Activated CD4-positive, alpha-beta T cell treated with anti-CD3 and anti-CD28 coated beads, Interleukin-2, amount 10 ng/mL, durations not matched to agents 7 days and 5 days (primary cell): ENCODE measurements around the gene SSBP4. TPM values are rescaled to one million over a fixed set of nuclear protein-coding genes. Genes with fewer than 3 reads are reported as not detected.

Experiments used
- CTCF ChIA-PET: fragments of 350-600 bp; sonication (Branson Sonifier 250); formaldehyde crosslinking; loops from one replicate; lab custom pipeline; 2021; ENCODE audit warnings: antibody characterized with exemption; lab: Charles Lee
- POLR2A ChIA-PET: fragments of 350-600 bp; sonication (Branson Sonifier 250); formaldehyde crosslinking; loops from one replicate; lab custom pipeline; 2021; ENCODE audit warnings: antibody characterized with exemption; lab: Charles Lee
- DNase-seq: peaks from one replicate; pipeline ENCODE4 v3.0.0-alpha.2; 2020
- H3K27ac Mint-ChIP-seq: one replicate; pipeline ENCODE4 v1.8.0; 2021; ENCODE audit warnings: mild to moderate bottlenecking, moderate library complexity, mixed read lengths
- H3K27me3 Mint-ChIP-seq: one replicate; pipeline ENCODE4 v1.8.0; 2021; ENCODE audit warnings: mixed read lengths
- H3K36me3 Mint-ChIP-seq: one replicate; pipeline ENCODE4 v1.8.0; 2021; ENCODE audit warnings: low read depth, mixed read lengths
- H3K4me1 Mint-ChIP-seq: one replicate; pipeline ENCODE4 v1.8.0; 2021; ENCODE audit warnings: mixed read lengths
- H3K4me3 Mint-ChIP-seq: one replicate; pipeline ENCODE4 v1.8.0; 2021; ENCODE audit warnings: mild to moderate bottlenecking, moderate library complexity, mixed read lengths
- H3K9me3 Mint-ChIP-seq: one replicate; pipeline ENCODE4 v1.8.0; 2021; ENCODE audit warnings: mixed read lengths
- total RNA-seq, 2 experiments: library from RNA; stranded (reverse); gene quantifications; one replicate each; pipeline ENCODE4 v1.2.3, GENCODE V29; 2021

SSBP4 gene
- total RNA-seq, 2 experiments from 2014 or later: 112 to 123 TPM

DNA sequence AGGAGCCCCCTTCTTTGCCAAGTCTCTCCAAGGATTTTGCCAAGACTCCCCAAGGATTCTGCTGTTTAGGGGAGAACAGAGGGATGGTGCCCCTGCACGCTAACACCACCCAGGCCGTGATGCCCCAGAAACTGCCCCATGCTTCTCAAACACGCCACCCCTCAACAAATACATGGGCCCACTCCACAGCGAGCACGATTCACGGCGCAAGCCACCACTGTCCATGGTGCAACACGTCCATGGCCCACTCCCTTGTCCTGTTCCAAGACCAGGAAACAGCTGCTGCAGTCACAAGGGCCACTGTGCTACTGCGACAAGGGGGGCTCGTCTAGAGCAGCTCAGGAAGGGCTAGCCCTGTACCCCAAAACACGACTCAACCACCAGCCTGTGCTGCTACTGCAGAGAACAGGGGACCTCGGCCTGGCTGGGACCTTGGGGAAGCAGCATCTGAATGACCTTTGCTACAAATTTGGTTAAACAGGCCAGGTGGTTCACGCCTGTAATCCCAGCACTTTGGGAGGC, 55.2 kb downstream of the SSBP4 start:
- Mint-ChIP-seq H3K4me3 (no peak overlapping the region), H3K27me3 (no peaks in the 10 kb centered on the region), H3K9me3 (no peaks in the 10 kb centered on the region), H3K27ac (peak overlapping the region; percentile 9), H3K36me3 (peaks cover 3% of the 10 kb centered on the region), H3K4me1 (peaks cover 47% of the 10 kb centered on the region)
- POLR2A ChIA-PET: no interaction called here
- CTCF ChIA-PET: interaction anchor here (0.6 to 1.6 kb wide), 5 partner anchors 11 to 229 kb away, joined by 3 to 5 read pairs (median 4); no protein-coding TSS in a partner anchor
- no peak for DNase-seq

DNA sequence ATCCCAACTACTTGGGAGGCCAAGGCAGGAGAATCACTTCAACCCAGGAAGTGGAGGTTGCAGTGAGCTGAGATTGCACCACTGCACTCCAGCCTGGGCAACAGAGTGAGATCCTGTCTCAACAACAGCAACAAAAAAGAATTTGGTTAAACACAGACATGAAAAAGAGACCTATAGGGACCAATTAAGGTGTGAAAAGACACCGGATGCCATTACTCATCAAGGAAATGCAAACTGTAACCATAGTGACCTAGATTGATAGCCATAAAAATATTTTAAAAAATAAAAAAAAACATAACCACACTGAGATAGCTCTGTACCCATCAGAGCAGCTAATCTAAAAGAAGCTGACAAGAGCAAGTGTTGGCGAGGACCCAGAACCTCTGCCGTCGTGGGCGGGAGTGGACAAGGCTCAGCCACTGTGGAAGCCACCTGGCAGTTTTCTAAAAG, 55.8 kb downstream of the SSBP4 start:
- Mint-ChIP-seq H3K4me3 (no peak overlapping the region), H3K9me3 (no peaks in the 10 kb centered on the region), H3K27ac (peak overlapping the region; percentile 82), H3K36me3 (peaks cover 3% of the 10 kb centered on the region), H3K4me1 (peaks cover 51% of the 10 kb centered on the region), H3K27me3 (no peaks in the 10 kb centered on the region)
- POLR2A ChIA-PET: no interaction called here
- DNase-seq: no peak
- CTCF ChIA-PET: interaction anchor here (1.3 to 1.6 kb wide), 2 partner anchors 10 to 24 kb away, joined by 3 to 4 read pairs; no protein-coding TSS in a partner anchor

DNA sequence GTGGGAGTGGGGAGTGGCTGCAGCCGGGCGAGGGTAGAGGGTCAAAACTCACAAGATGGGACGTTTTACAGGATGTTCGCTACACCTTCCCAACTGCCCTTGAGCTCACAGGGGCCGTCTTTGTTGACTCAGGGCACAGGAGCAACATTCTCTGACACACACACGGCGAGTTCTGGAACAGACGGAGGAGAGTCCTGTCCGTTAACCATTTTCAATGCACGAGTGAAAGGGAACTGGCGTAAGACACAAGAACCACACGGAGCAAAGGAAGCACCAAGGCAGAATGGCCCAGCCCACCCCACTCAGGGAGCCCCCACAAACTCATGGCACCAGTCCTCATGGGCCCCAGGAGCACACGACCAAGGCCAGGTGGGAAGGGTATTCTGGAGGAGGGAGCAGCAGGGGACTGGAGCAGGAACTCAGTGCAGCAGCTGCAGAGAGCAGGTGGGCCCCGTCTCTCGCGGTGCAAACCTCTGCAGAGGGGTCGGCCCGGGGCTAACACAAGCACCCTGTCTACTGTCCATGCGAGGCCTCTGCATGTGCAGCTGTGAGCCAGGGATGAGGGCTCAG, 56.6 kb downstream of the SSBP4 start:
- no peaks in the 10 kb centered on the region for H3K27me3 Mint-ChIP-seq
- H3K9me3 Mint-ChIP-seq: no peaks in the 10 kb centered on the region
- H3K4me1 Mint-ChIP-seq: peaks cover 56% of the 10 kb centered on the region
- CTCF ChIA-PET: interaction anchor here (0.5 to 1.6 kb wide), 4 partner anchors 9 to 439 kb away, joined by 3 to 5 read pairs (median 3); no protein-coding TSS in a partner anchor
- DNase-seq: no peak
- POLR2A ChIA-PET: no interaction called here
- no peak overlapping the region for H3K4me3 Mint-ChIP-seq
- H3K36me3 Mint-ChIP-seq: peaks cover 3% of the 10 kb centered on the region
- H3K27ac Mint-ChIP-seq: peak overlapping the region; percentile 82

DNA sequence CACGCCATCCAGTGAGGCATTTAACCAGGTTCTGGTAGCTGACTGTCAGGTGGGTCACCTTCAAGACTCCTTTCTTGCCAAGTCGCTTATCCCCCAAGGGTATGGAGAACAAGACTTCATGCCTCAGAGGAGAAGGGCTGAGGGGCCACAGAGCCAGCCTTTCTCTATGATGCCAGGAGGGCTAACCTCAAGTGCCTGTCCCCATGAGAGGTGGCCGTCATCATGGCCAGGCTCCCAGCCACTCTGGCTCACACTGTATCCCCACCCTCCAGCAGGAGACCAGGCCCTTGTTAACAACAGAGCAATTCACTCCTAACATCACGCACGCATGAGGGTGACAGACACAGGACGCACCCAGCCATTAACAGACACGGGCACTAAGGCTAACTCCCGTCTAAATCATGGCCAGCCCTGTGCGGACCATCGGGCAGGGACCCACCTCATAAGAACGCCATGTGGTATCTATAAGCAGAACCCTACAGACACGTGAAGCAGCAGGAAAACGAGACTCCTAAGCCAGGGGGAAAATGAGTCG, 57.4 kb downstream of the SSBP4 start:
- Mint-ChIP-seq H3K36me3 (peaks cover 3% of the 10 kb centered on the region), H3K9me3 (no peaks in the 10 kb centered on the region), H3K27ac (no peak overlapping the region), H3K4me3 (no peak overlapping the region), H3K4me1 (peaks cover 63% of the 10 kb centered on the region), H3K27me3 (no peaks in the 10 kb centered on the region)
- ChIA-PET CTCF (interaction anchor here (0.5 to 1.6 kb wide), 3 partner anchors 16 to 410 kb away, joined by 3 to 5 read pairs (median 3); no protein-coding TSS in a partner anchor), POLR2A (no interaction called here)
- DNase-seq: no peak

DNA sequence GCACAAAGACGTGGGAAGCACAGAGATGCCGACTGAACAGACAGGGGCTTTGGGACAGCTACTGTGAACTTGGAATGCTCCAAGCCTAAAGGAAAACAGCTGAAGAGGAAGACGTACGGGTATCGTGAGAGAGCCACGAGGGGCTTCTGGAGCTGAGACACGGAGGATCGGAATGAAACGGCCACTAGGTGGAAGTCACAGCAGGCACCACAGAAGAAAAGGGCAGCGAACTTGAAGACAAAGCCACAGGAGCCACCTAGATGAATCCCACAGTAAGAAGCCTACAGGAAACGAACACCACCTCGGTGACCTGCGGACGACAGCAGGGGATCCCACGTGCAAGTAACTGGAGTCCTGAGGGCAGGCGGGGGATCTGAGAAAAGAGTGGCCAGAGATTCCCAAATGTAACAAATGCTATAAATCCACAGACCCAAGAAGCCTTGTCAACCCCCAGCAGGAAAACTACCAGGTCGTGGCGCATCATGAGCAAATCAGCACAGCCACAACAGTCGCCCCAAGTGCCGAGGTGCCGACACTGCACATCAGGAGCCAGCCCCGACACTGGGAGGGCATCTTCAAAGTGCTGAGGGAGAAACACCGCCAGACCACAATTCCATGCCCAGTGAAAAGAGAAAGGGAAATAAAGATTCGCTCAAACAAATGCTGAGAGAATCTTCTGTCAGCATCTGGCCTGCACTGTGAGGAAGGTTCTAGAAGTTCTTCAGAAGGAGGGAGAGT, 58.0 kb downstream of the SSBP4 start:
- DNase-seq: no peak
- Mint-ChIP-seq H3K27ac (peak overlapping the region; percentile 48), H3K36me3 (peaks cover 3% of the 10 kb centered on the region), H3K4me3 (no peak overlapping the region), H3K4me1 (peaks cover 65% of the 10 kb centered on the region), H3K27me3 (no peaks in the 10 kb centered on the region), H3K9me3 (no peaks in the 10 kb centered on the region)
- ChIA-PET POLR2A (no interaction called here), CTCF (interaction anchor here (1.1 to 1.6 kb wide), 3 partner anchors 16 to 117 kb away, joined by 3 to 5 read pairs (median 3); no protein-coding TSS in a partner anchor)

DNA sequence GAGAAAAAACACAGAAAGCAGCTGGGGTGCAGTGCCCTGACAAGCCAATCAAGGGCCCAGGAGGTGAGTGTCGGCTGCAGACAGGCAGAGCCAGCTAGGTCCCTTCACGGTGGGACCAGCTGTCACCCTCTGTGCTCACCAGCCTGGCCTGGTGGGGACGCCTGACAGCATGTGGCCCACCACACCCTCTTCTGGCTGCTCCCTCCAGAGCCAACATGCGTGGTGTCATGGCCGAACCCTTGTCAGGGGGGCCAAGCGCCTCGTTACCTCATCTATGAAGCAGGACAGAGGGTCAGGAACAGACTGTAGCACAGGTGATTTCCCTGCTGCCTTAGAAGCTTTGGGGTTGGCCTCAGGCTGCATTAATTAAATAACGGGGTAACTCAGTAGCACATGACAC, 58.8 kb downstream of the SSBP4 start:
- H3K27ac Mint-ChIP-seq: peak overlapping the region; percentile 76
- H3K36me3 Mint-ChIP-seq: peaks cover 4% of the 10 kb centered on the region
- ChIA-PET POLR2A (no interaction called here), CTCF (interaction anchor here (1.1 to 1.5 kb wide), 5 partner anchors 9 to 116 kb away, joined by 3 to 4 read pairs (median 3); no protein-coding TSS in a partner anchor)
- H3K4me3 Mint-ChIP-seq: no peak overlapping the region
- DNase-seq: no peak
- no peaks in the 10 kb centered on the region for H3K27me3 Mint-ChIP-seq
- no peaks in the 10 kb centered on the region for H3K9me3 Mint-ChIP-seq
- peaks cover 67% of the 10 kb centered on the region for H3K4me1 Mint-ChIP-seq

DNA sequence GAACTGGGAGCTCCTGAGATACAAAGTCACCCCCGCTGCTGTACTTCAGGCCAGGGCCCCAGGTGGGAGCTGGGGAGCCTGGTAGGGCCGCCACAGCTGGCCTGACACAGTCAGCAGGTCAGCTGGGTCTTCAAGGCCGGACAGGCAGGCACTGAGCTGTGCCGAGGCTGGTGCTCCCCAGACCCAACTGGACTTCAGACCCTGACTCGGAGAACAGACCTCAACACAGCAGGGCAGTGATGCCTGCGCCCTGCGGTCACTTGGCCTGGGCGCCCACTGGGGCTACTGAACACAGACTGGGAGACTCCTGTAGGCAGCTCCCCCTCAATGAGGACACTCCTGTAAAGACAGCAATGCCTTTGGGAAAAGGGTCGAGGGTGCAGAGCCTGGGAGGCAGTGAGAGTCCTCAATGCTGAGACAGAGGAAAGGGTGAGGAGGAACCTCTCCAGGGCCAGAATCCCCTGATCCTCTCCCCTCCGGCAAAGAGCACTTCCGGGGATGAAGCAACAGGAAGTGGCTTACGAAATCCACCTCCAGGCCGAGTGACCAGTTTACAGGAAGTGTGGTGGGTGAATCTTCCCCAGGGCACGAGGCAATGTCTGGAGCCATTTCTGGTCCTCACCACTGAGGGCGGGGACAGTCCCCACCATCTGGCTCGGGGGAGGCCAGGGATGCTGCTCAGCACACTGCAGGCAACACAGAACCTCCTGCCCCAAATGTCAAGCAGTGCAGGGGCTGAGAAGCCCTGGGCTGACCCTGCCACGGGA, 59.5 kb downstream of the SSBP4 start:
- ChIA-PET POLR2A (no interaction called here), CTCF (interaction anchor here (1.1 to 1.5 kb wide), 4 partner anchors 10 to 111 kb away, joined by 3 to 4 read pairs (median 3); no protein-coding TSS in a partner anchor)
- Mint-ChIP-seq H3K4me1 (peaks cover 71% of the 10 kb centered on the region), H3K9me3 (no peaks in the 10 kb centered on the region), H3K27me3 (no peaks in the 10 kb centered on the region), H3K4me3 (no peak overlapping the region), H3K36me3 (peaks cover 5% of the 10 kb centered on the region), H3K27ac (peak overlapping the region; percentile 76)
- peak; percentile 49 for DNase-seq

DNA sequence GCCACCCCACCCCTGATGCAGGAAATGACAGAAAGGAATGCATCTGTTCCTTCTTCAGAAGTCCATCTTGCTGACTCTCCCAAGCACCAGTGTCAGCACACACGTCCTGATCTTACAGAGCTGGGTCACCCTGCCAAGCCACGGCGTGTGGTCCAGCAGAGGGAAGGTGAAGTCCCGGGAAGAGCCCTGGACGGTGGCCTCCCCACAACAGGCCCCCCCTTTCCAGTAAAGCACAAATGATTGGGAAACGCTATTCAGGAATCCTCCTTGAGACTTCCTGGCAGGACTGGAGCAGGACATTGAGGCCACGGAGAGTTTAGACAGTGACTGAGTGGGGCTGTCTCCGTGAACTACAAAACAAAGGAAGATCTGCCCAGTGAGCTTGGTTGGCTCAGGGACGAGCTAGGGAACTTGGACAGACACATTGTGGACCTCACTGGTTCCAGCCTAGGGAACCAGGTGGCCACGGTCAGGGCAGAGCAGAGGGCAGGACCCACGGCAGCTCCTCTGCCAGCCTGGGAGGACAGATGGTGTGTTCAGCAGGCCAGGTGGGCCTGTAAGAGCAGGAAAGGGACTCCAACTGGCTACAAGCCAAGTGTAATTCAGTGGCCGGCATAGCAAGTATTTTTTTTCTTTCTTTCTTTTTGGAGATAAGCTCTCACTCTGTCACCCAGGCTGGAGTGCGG, 61.0 kb downstream of the SSBP4 start:
- H3K4me1 Mint-ChIP-seq: peaks cover 64% of the 10 kb centered on the region
- peaks cover 5% of the 10 kb centered on the region for H3K36me3 Mint-ChIP-seq
- H3K27me3 Mint-ChIP-seq: no peaks in the 10 kb centered on the region
- no peaks in the 10 kb centered on the region for H3K9me3 Mint-ChIP-seq
- CTCF ChIA-PET: interaction anchor here (1.0 to 1.4 kb wide), 4 partner anchors 11 to 29 kb away, joined by 3 to 5 read pairs (median 3); no protein-coding TSS in a partner anchor
- no peak overlapping the region for H3K4me3 Mint-ChIP-seq
- POLR2A ChIA-PET: no interaction called here
- no peak for DNase-seq
- peak overlapping the region; percentile 58 for H3K27ac Mint-ChIP-seq

DNA sequence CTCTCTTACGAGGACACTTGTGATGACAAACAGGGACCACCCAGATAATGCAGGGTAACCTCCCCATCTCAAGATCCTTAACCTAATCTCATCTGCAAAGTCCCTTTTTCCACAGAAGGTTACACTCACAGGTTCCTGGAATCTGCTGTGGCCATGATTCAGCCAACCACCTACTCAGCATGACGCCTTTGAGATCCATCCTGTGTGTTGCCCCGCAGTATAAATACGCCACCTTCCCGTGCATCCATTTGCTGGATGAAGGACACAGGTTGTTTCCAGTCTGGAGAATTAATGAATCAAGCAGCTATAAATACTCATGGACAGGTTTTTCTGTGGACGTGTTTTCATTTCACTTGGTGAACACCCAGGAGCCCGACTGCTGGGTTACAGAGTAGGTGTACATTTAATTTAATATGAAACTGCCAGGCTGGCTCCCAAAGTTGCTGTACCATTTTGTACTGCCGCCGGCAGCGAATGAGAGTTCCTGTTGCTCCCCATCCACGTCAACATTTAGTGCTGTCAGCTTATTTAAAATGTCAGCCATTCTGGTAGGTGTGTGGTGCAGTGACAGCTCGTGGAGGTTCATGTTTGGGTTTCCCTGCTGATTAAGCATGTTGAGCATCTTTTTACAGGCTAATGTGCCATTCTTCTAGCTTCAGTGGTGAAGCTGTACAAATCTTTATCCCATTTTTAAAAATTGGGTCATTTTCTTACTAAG, 62.5 kb downstream of the SSBP4 start:
- DNase-seq: no peak
- Mint-ChIP-seq H3K4me1 (peaks cover 60% of the 10 kb centered on the region), H3K4me3 (no peak overlapping the region), H3K36me3 (peaks cover 5% of the 10 kb centered on the region), H3K9me3 (no peaks in the 10 kb centered on the region), H3K27me3 (no peaks in the 10 kb centered on the region), H3K27ac (peak overlapping the region; percentile 10)
- ChIA-PET CTCF (interaction anchor here (0.6 to 1.9 kb wide), 11 partner anchors 11 to 175 kb away, joined by 3 to 6 read pairs (median 4); no protein-coding TSS in a partner anchor), POLR2A (interaction anchor here (0.6 kb wide), 2 partner anchors 18 to 20 kb away, joined by 4 to 6 read pairs; no protein-coding TSS in a partner anchor)

DNA sequence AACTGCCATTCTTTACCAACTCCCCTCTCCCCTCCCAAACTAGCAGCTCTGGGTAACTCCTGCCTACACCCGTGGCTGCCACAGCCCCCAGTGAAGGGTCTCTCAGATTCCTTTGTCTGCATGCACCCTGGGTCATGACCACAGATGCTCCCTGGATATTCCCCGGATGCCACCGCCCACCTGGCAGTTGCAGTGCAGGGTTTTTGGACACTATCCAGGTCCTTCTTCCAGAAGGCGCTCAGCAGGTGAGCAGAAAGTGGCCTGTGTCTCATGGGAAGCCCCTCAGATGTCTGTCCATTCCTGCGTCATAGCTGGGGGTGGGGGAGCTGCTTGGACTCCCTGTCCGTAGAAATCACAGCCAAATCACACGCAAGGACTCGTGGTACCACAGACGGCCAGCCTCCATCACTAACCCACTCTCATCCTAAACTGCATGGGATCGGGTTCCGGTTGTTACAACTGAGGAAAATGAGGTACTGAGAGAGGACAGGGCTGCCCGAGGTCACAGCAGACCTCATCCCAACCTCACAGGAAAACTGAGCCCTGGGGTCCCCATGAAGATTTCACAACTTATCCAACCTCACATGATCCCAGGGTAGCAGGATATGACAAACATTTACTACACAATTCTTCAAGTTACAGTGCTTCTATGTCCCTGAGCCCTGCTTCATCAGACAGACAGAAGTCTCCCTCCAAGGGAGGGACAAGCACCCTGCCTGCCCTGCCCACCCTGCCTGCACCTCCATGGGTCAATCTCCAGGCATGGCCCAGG, 64.1 kb downstream of the SSBP4 start:
- Mint-ChIP-seq H3K36me3 (peaks cover 3% of the 10 kb centered on the region), H3K27me3 (no peaks in the 10 kb centered on the region), H3K9me3 (no peaks in the 10 kb centered on the region), H3K4me1 (peaks cover 50% of the 10 kb centered on the region), H3K4me3 (no peak overlapping the region), H3K27ac (no peak overlapping the region)
- ChIA-PET POLR2A (no interaction called here), CTCF (interaction anchor here (1.1 to 1.9 kb wide), 6 partner anchors 10 to 37 kb away, joined by 3 to 6 read pairs (median 4); no protein-coding TSS in a partner anchor)
- DNase-seq: no peak
